Endothelial cell of umbilical vein (primary cell): ENCODE measurements around the gene TRANK1. TPM values are rescaled to one million over a fixed set of nuclear protein-coding genes. Genes with fewer than 3 reads are reported as not detected.

Source experiments
- BruUV-seq: library from RNA; stranded (reverse); fragments of 400-500 nt; replicated peaks from 2 replicates; lab custom pipeline; 2021; lab: Mats Ljungman, UMichigan
- CTCF ChIA-PET: fragments of 300-600, 350-600 bp; sonication (Branson Sonifier 250); formaldehyde crosslinking; loops from one replicate; lab custom pipeline; 2021; ENCODE audit warnings: antibody characterized with exemption, inconsistent platforms; lab: Charles Lee
- POLR2A ChIA-PET: fragments of 300-600, 350-600 bp; sonication (Branson Sonifier 250); formaldehyde crosslinking; loops from one replicate; lab custom pipeline; 2021; ENCODE audit warnings: antibody characterized with exemption, inconsistent platforms; lab: Charles Lee
- DNase-seq: peaks from one replicate; pipeline ENCODE4 v3.0.0-alpha.2; 2011; ENCODE audit warnings: low read depth, low spot score
- FAIRE-seq: peaks from 2 replicates; lab custom pipeline; 2011; peaks lifted over from hg19 to GRCh38; lab: Jason Lieb, UNC
- H2AFZ ChIP-seq: 2 replicates; pipeline ENCODE4 v1.6.0; 2012; ENCODE audit warnings: low read depth, low read length, control low read depth, inconsistent platforms
- H3K27ac ChIP-seq: 2 replicates; pipeline ENCODE4 v1.5.1; 2011; ENCODE audit warnings: low read depth, mild to moderate bottlenecking, control low read depth, low read length, moderate library complexity; ENCODE audit not compliant: insufficient read depth
- H3K27me3 ChIP-seq, 2 experiments: 2 replicates each; pipeline versions ENCODE4 v1.6.0 to v1.6.1; 2011; ENCODE audit warnings: low read length in 2 of 2, mixed read lengths in 1 of 2; ENCODE audit not compliant: control insufficient read depth in 2 of 2, insufficient read depth in 2 of 2
- H3K36me3 ChIP-seq, 2 experiments: 2 replicates in 1 of 2; 3 replicates in 1 of 2; pipeline ENCODE4 v1.5.1; 2011; ENCODE audit warnings: low read length in 2 of 2, mild to moderate bottlenecking in 1 of 2, moderate library complexity in 1 of 2; ENCODE audit not compliant: control insufficient read depth in 2 of 2, insufficient read depth in 2 of 2; ENCODE audit errors: extremely low read depth in 1 of 2
- H3K4me1 ChIP-seq: 3 replicates; pipeline ENCODE4 v1.5.1; 2011; ENCODE audit warnings: mild to moderate bottlenecking, low read length; ENCODE audit not compliant: control insufficient read depth, insufficient read depth; ENCODE audit errors: extremely low read depth
- H3K4me2 ChIP-seq: 2 replicates; pipeline ENCODE4 v1.6.1; 2011; ENCODE audit warnings: low read length, control low read depth, mixed read lengths; ENCODE audit not compliant: insufficient read depth
- H3K4me3 ChIP-seq, 3 experiments: fragments of 200-600 bp in 1 of 3; sonication (generic), shearing (Covaris generic) in 1 of 3; replicated peaks in 1 of 3; 2 replicates each; pipeline ENCODE4 v1.5.1; 2011 to 2016; ENCODE audit warnings: control low read depth in 3 of 3, low read length in 3 of 3, mild to moderate bottlenecking in 2 of 3, inconsistent platforms in 1 of 3, low read depth in 1 of 3, moderate library complexity in 1 of 3; ENCODE audit not compliant: insufficient read depth in 1 of 3
- H3K79me2 ChIP-seq: 2 replicates; pipeline ENCODE4 v1.6.0; 2012; ENCODE audit warnings: low read length, inconsistent platforms; ENCODE audit not compliant: control insufficient read depth, insufficient read depth
- H3K9ac ChIP-seq: replicated peaks from 2 replicates; pipeline ENCODE3; 2011; ENCODE audit warnings: low read length, control low read depth; ENCODE audit not compliant: insufficient read depth; ENCODE audit errors: extremely low read depth
- H3K9me1 ChIP-seq: replicated peaks from 3 replicates; pipeline ENCODE4 v1.6.0; 2011; ENCODE audit warnings: mild to moderate bottlenecking, low read length; ENCODE audit not compliant: control insufficient read depth, insufficient read depth; ENCODE audit errors: extremely low read depth
- H3K9me3 ChIP-seq: replicated peaks from 2 replicates; pipeline ENCODE4 v1.5.1; 2012; ENCODE audit warnings: low read length, inconsistent platforms; ENCODE audit not compliant: control insufficient read depth, insufficient read depth
- H4K20me1 ChIP-seq: replicated peaks from 2 replicates; pipeline ENCODE3; 2011; ENCODE audit warnings: mild to moderate bottlenecking, low read length; ENCODE audit not compliant: control insufficient read depth, insufficient read depth; ENCODE audit errors: extremely low read depth
- CTCF ChIP-seq, 2 donors: IDR thresholded peaks; 1 replicate in 1 of 2; 2 replicates in 1 of 2; pipeline ENCODE4 v1.5.1; 2011; ENCODE audit warnings: low read length in 2 of 2, mild to moderate bottlenecking in 2 of 2, moderate library complexity in 2 of 2, control low read depth in 1 of 2, inconsistent platforms in 1 of 2, low read depth in 1 of 2; ENCODE audit not compliant: insufficient read depth in 1 of 2; ENCODE audit errors: extremely low read depth in 1 of 2
- EZH2 ChIP-seq: IDR thresholded peaks from 2 replicates; pipeline ENCODE4 v1.6.1; 2012; ENCODE audit warnings: borderline replicate concordance, low read depth, mild to moderate bottlenecking, moderate library complexity, low read length, inconsistent platforms; ENCODE audit not compliant: severe bottlenecking
- FOS ChIP-seq: IDR thresholded peaks from 2 replicates; pipeline ENCODE4 v1.6.1; 2011; ENCODE audit warnings: mild to moderate bottlenecking, low read length, moderate library complexity, borderline replicate concordance; ENCODE audit not compliant: insufficient read depth
- GATA2 ChIP-seq: IDR thresholded peaks from 2 replicates; pipeline ENCODE4 v1.7.0; 2011; ENCODE audit warnings: low read depth, mild to moderate bottlenecking, moderate library complexity, mixed read lengths, low read length; ENCODE audit not compliant: insufficient read length, insufficient read depth
- JUN ChIP-seq: IDR thresholded peaks from 2 replicates; pipeline ENCODE4 v1.6.1; 2011; ENCODE audit warnings: borderline replicate concordance, low read depth; ENCODE audit not compliant: insufficient read length, insufficient read depth
- POLR2A ChIP-seq: IDR thresholded peaks from 2 replicates; pipeline ENCODE4 v1.6.1; 2012; ENCODE audit warnings: low read depth, mild to moderate bottlenecking, control low read depth, low read length
- dilution Hi-C: fragments of 300-500 bp; cut with MboI; formaldehyde crosslinking; loops from one replicate; pipeline ENCODE4 v1.15.0; 2019; ENCODE audit warnings: low sequenced_read_pairs; ENCODE audit not compliant: extremely low pct_ligation_motif_present
- intact Hi-C: fragments of 100-400 bp; cut with micrococcal nuclease; formaldehyde crosslinking; loops from one replicate; pipeline ENCODE4 v1.10.0; 2022
- polyA plus RNA-seq, 4 experiments: library from polyadenylated mRNA; depleted of rRNA in 3 of 4; stranded (reverse) in 3 of 4; unstranded in 1 of 4; fragments of >200 nt; gene quantifications; 2 replicates each; pipeline versions ENCODE4 v1.2.1 to v1.2.3, GENCODE V29; 2011 to 2012; ENCODE audit warnings: missing spikeins in 1 of 4
- total RNA-seq: library from RNA; stranded (reverse); gene quantifications from 2 replicates; pipeline ENCODE4 v1.2.3, GENCODE V29; 2021
- TF ChIP-seq, protein P1 (sequence below): IDR thresholded peaks from 2 replicates; pipeline ENCODE4 v1.6.1; 2011; ENCODE audit not compliant: insufficient read depth, insufficient read length

Gene TRANK1
- total and polyA plus RNA-seq, 2 donors (not counting 3 experiments of a cell fraction or from before 2014, with no cell fraction given) = 4.6 to 14.4 TPM

GRCh38 chr3:36796161-36796560 is 148.7 kb downstream of the TRANK1 start:
- Histone ChIP-seq H3K36me3 (no peaks in the 10 kb centered on the region), H3K79me2 (no peaks in the 10 kb centered on the region), H2AFZ (no peak overlapping the region), H3K9me1 (no peaks in the 10 kb centered on the region), H4K20me1 (no peaks in the 10 kb centered on the region), H3K4me3 (no peak overlapping the region), H3K4me2 (no peak overlapping the region), H3K9ac (no peak overlapping the region), H3K9me3 (no peaks in the 10 kb centered on the region), H3K27me3 (no peaks in the 10 kb centered on the region), H3K27ac (no peak overlapping the region), H3K4me1 (no peaks in the 10 kb centered on the region)
- CTCF ChIA-PET = no interaction called here
- POLR2A ChIA-PET = no interaction called here
- BruUV-seq = no TSS peak
- FAIRE-seq (no peak), DNase-seq (no peak)
- intact Hi-C loops = no loop called here
- dilution Hi-C loops = no loop called here
- TF ChIP-seq POLR2A (no peak), CTCF (IDR thresholded peaks at IDR 0.05; ENCODE audit: extremely low read depth in 1 of 2, insufficient read depth in 1 of 2, low read depth in 1 of 2, low read length in 2 of 2) (no peak), FOS (no peak), JUN (no peak), GATA2 (no peak), EZH2 (no peak)
- TF ChIP-seq, protein P1, sequence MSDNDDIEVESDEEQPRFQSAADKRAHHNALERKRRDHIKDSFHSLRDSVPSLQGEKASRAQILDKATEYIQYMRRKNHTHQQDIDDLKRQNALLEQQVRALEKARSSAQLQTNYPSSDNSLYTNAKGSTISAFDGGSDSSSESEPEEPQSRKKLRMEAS = no peak
